RWPE2 (cell line): ENCODE measurements around the gene SORCS2.

Source experiments
- ATAC-seq: fragments of 200-7000 bp; cut with Tn5 transposase; 3 replicates; pipeline ENCODE4 v1.9.1; 2021; ENCODE audit warnings: low read depth
- DNase-seq: peaks from one replicate; pipeline ENCODE4 v3.0.0-alpha.2; 2020; ENCODE audit warnings: low spot score
- H3K27ac ChIP-seq: fragments of 450-650 bp; 2 replicates; pipeline ENCODE4 v1.5.1; 2017; ENCODE audit warnings: mild to moderate bottlenecking; ENCODE audit not compliant: poor library complexity, severe bottlenecking
- H3K27me3 ChIP-seq: fragments of 250-450 bp; sonication (Bioruptor Pico); 2 replicates; pipeline ENCODE4 v1.5.1; 2021; ENCODE audit warnings: mild to moderate bottlenecking, moderate library complexity; ENCODE audit not compliant: insufficient read depth, poor library complexity, severe bottlenecking
- H3K36me3 ChIP-seq: fragments of 250-450 bp; sonication (Bioruptor Pico); 2 replicates; pipeline ENCODE4 v1.5.1; 2020; ENCODE audit warnings: low read depth, mild to moderate bottlenecking, moderate library complexity
- H3K4me1 ChIP-seq: fragments of 250-450 bp; sonication (Bioruptor Pico); 2 replicates; pipeline ENCODE4 v1.5.1; 2021; ENCODE audit warnings: mild to moderate bottlenecking, moderate library complexity; ENCODE audit not compliant: insufficient read depth, poor library complexity, severe bottlenecking
- H3K4me3 ChIP-seq: fragments of 250-450 bp; sonication (Bioruptor Pico); 2 replicates; pipeline ENCODE4 v1.5.1; 2021; ENCODE audit warnings: mild to moderate bottlenecking, moderate library complexity; ENCODE audit not compliant: severe bottlenecking
- H3K9me3 ChIP-seq: fragments of 250-450 bp; sonication (Bioruptor Pico); 2 replicates; pipeline ENCODE4 v1.5.1; 2021; ENCODE audit warnings: mild to moderate bottlenecking, moderate library complexity; ENCODE audit not compliant: severe bottlenecking
- CTCF ChIP-seq: fragments of 450-650 bp; IDR thresholded peaks from one replicate; pipeline ENCODE4 v1.5.1; 2017; ENCODE audit warnings: mild to moderate bottlenecking, moderate library complexity; ENCODE audit not compliant: poor library complexity, severe bottlenecking

SORCS2 gene

GRCh38 chr4:7764466-7764865 lies 572.1 kb downstream of the SORCS2 start:
- DNase-seq (no peak), ATAC-seq (no peak)
- Histone ChIP-seq H3K4me3 (no peak overlapping the region), H3K27ac (no peak overlapping the region), H3K36me3 (peaks cover 63% of the 10 kb centered on the region), H3K27me3 (no peaks in the 10 kb centered on the region), H3K9me3 (no peaks in the 10 kb centered on the region), H3K4me1 (no peaks in the 10 kb centered on the region)
- TF ChIP-seq CTCF = no peak

- TF ChIP-seq CTCF = no peak
- peaks cover 72% of the 10 kb centered on the region for H3K36me3 ChIP-seq
- DNase-seq = no peak
- no peaks in the 10 kb centered on the region for H3K9me3 ChIP-seq
- H3K4me1 ChIP-seq = no peaks in the 10 kb centered on the region
- no peak overlapping the region for H3K27ac ChIP-seq
- no peak overlapping the region for H3K4me3 ChIP-seq
- no peaks in the 10 kb centered on the region for H3K27me3 ChIP-seq
- no peak for ATAC-seq
These were observed 573.3 kb downstream of the SORCS2 start for GRCh38 chr4:7765666-7766065.

GRCh38 chr4:7766086-7766485 lies 573.7 kb downstream of the SORCS2 start:
- no peak for TF ChIP-seq CTCF
- DNase-seq (no peak), ATAC-seq (no peak)
- Histone ChIP-seq H3K4me3 (no peak overlapping the region), H3K4me1 (no peaks in the 10 kb centered on the region), H3K27ac (no peak overlapping the region), H3K27me3 (no peaks in the 10 kb centered on the region), H3K36me3 (peaks cover 72% of the 10 kb centered on the region), H3K9me3 (no peaks in the 10 kb centered on the region)

- H3K4me1 ChIP-seq = no peaks in the 10 kb centered on the region
- no peak overlapping the region for H3K27ac ChIP-seq
- TF ChIP-seq CTCF = no peak
- no peaks in the 10 kb centered on the region for H3K27me3 ChIP-seq
- H3K4me3 ChIP-seq = no peak overlapping the region
- no peaks in the 10 kb centered on the region for H3K9me3 ChIP-seq
- peaks cover 72% of the 10 kb centered on the region for H3K36me3 ChIP-seq
- DNase-seq (no peak), ATAC-seq (no peak)
These were observed 574.5 kb downstream of the SORCS2 start for GRCh38 chr4:7766661-7767345.

- TF ChIP-seq CTCF = no peak
- no peaks in the 10 kb centered on the region for H3K4me1 ChIP-seq
These were observed 575.2 kb downstream of the SORCS2 start for GRCh38 chr4:7767526-7767925.

More at GRCh38 chr4:7767526-7767925, 575.2 kb downstream of the SORCS2 start:
- Histone ChIP-seq H3K27ac (no peak overlapping the region), H3K4me3 (no peak overlapping the region), H3K27me3 (no peaks in the 10 kb centered on the region), H3K36me3 (peaks cover 71% of the 10 kb centered on the region), H3K9me3 (no peaks in the 10 kb centered on the region)
- no peak for DNase-seq
- ATAC-seq = no peak
